ENCODE measurements around the gene PPP4R3B.
"Not testable (repeated sequence)": the region's sequence is repeated elsewhere in the genome, so short reads cannot be mapped to it uniquely, and the experiment has no call there.

PPP4R3B gene

GRCh38 chr2:55555977-55556376 lies 61.4 kb downstream of the PPP4R3B start:
- H3K27ac ChIP-seq (ENCODE audit: low read depth, low read length, severe bottlenecking), result no peak overlapping the region
- H3K9me3 ChIP-seq (ENCODE audit: control insufficient read depth, low read length), result peaks cover 2% of the 10 kb centered on the region
- peaks cover 59% of the 10 kb centered on the region for H3K36me3 ChIP-seq (ENCODE audit: control insufficient read depth, insufficient read depth, low read length)
- H3K4me3 ChIP-seq (ENCODE audit: extremely low read depth, insufficient read depth, low read length, poor library complexity, severe bottlenecking), result no peak overlapping the region
- H3K4me1 ChIP-seq (ENCODE audit: control insufficient read depth, insufficient read depth, low read length, poor library complexity, severe bottlenecking), result no peaks in the 10 kb centered on the region

GRCh38 chr2:55553321-55553720 lies 64.1 kb downstream of the PPP4R3B start:
- 100% methylated on average over 1 of the region's 3 CpGs; no CpG with 5 or more reads in 1 of the 2 experiments for WGBS, 2 experiments (ENCODE audit: insufficient coverage in 2 of 2)
- H3K27ac ChIP-seq (ENCODE audit: low read depth, low read length, severe bottlenecking), result no peak overlapping the region
- H3K36me3 ChIP-seq (ENCODE audit: control insufficient read depth, insufficient read depth, low read length), result peaks cover 45% of the 10 kb centered on the region

GRCh38 chr2:55550368-55551102 lies 66.9 kb downstream of the PPP4R3B start:
- Histone ChIP-seq H3K4me3 (ENCODE audit: extremely low read depth, insufficient read depth, low read length, poor library complexity, severe bottlenecking) (no peak overlapping the region), H3K36me3 (ENCODE audit: control insufficient read depth, insufficient read depth, low read length) (peaks cover 50% of the 10 kb centered on the region), H3K4me1 (ENCODE audit: control insufficient read depth, insufficient read depth, low read length, poor library complexity, severe bottlenecking) (no peaks in the 10 kb centered on the region), H3K27ac (ENCODE audit: low read depth, low read length, severe bottlenecking) (no peak overlapping the region), H3K9me3 (ENCODE audit: control insufficient read depth, low read length) (no peaks in the 10 kb centered on the region)
- 94 to 100% methylated on average over 1 to 2 of the region's 4 CpGs for WGBS, 2 experiments (ENCODE audit: insufficient coverage in 2 of 2)

More at GRCh38 chr2:55553321-55553720, 64.1 kb downstream of the PPP4R3B start:
- Histone ChIP-seq H3K9me3 (ENCODE audit: control insufficient read depth, low read length) (no peaks in the 10 kb centered on the region), H3K4me1 (ENCODE audit: control insufficient read depth, insufficient read depth, low read length, poor library complexity, severe bottlenecking) (no peaks in the 10 kb centered on the region), H3K4me3 (ENCODE audit: extremely low read depth, insufficient read depth, low read length, poor library complexity, severe bottlenecking) (no peak overlapping the region)

GRCh38 chr2:55547679-55548078 lies 69.7 kb downstream of the PPP4R3B start:
- WGBS, 2 experiments (ENCODE audit: insufficient coverage in 2 of 2), result 94 to 98% methylated on average over 4 to 8 of the region's 8 CpGs
- not testable (repeated sequence) for H3K4me3 ChIP-seq (ENCODE audit: extremely low read depth, insufficient read depth, low read length, poor library complexity, severe bottlenecking); H3K9me3 ChIP-seq (ENCODE audit: control insufficient read depth, low read length); H3K4me1 ChIP-seq (ENCODE audit: control insufficient read depth, insufficient read depth, low read length, poor library complexity, severe bottlenecking); H3K27ac ChIP-seq (ENCODE audit: low read depth, low read length, severe bottlenecking)
- H3K36me3 ChIP-seq (ENCODE audit: control insufficient read depth, insufficient read depth, low read length), result peaks cover 47% of the 10 kb centered on the region

- no peak overlapping the region for H3K4me3 ChIP-seq (ENCODE audit: extremely low read depth, insufficient read depth, low read length, poor library complexity, severe bottlenecking)
- no peaks in the 10 kb centered on the region for H3K9me3 ChIP-seq (ENCODE audit: control insufficient read depth, low read length)
- no peak overlapping the region for H3K27ac ChIP-seq (ENCODE audit: low read depth, low read length, severe bottlenecking)
- H3K4me1 ChIP-seq (ENCODE audit: control insufficient read depth, insufficient read depth, low read length, poor library complexity, severe bottlenecking), result no peaks in the 10 kb centered on the region
- 71% methylated on average over 1 of the region's 1 CpG; no CpG with 5 or more reads in 1 of the 2 experiments for WGBS, 2 experiments (ENCODE audit: insufficient coverage in 2 of 2)
- peaks cover 45% of the 10 kb centered on the region for H3K36me3 ChIP-seq (ENCODE audit: control insufficient read depth, insufficient read depth, low read length)
Measured at GRCh38 chr2:55547001-55547400, 70.4 kb downstream of the PPP4R3B start.

GRCh38 chr2:55530539-55531081 lies 86.8 kb downstream of the PPP4R3B start:
- 80 to 91% methylated on average over 1 to 3 of the region's 6 CpGs for WGBS, 2 experiments (ENCODE audit: insufficient coverage in 2 of 2)
- Histone ChIP-seq H3K9me3 (ENCODE audit: control insufficient read depth, low read length) (no peaks in the 10 kb centered on the region), H3K4me1 (ENCODE audit: control insufficient read depth, insufficient read depth, low read length, poor library complexity, severe bottlenecking) (no peaks in the 10 kb centered on the region), H3K27ac (ENCODE audit: low read depth, low read length, severe bottlenecking) (no peak overlapping the region), H3K36me3 (ENCODE audit: control insufficient read depth, insufficient read depth, low read length) (peaks cover 19% of the 10 kb centered on the region), H3K4me3 (ENCODE audit: extremely low read depth, insufficient read depth, low read length, poor library complexity, severe bottlenecking) (no peak overlapping the region)

- H3K27ac ChIP-seq (ENCODE audit: low read depth, low read length, severe bottlenecking), result no peak overlapping the region
- H3K9me3 ChIP-seq (ENCODE audit: control insufficient read depth, low read length), result no peaks in the 10 kb centered on the region
- peaks cover 24% of the 10 kb centered on the region for H3K36me3 ChIP-seq (ENCODE audit: control insufficient read depth, insufficient read depth, low read length)
- H3K4me3 ChIP-seq (ENCODE audit: extremely low read depth, insufficient read depth, low read length, poor library complexity, severe bottlenecking), result no peak overlapping the region
- WGBS, 2 experiments (ENCODE audit: insufficient coverage in 2 of 2), result 100% methylated on average over 1 of the region's 1 CpG; no CpG with 5 or more reads in 1 of the 2 experiments
- no peaks in the 10 kb centered on the region for H3K4me1 ChIP-seq (ENCODE audit: control insufficient read depth, insufficient read depth, low read length, poor library complexity, severe bottlenecking)
Measured at GRCh38 chr2:55526174-55526573, 91.2 kb downstream of the PPP4R3B start.

- Histone ChIP-seq H3K27ac (ENCODE audit: low read depth, low read length, severe bottlenecking) (no peak overlapping the region), H3K36me3 (ENCODE audit: control insufficient read depth, insufficient read depth, low read length) (peaks cover 22% of the 10 kb centered on the region), H3K4me1 (ENCODE audit: control insufficient read depth, insufficient read depth, low read length, poor library complexity, severe bottlenecking) (peaks cover 7% of the 10 kb centered on the region), H3K4me3 (ENCODE audit: extremely low read depth, insufficient read depth, low read length, poor library complexity, severe bottlenecking) (no peak overlapping the region), H3K9me3 (ENCODE audit: control insufficient read depth, low read length) (no peaks in the 10 kb centered on the region)
- 100% methylated on average over 3 of the region's 5 CpGs; no CpG with 5 or more reads in 1 of the 2 experiments for WGBS, 2 experiments (ENCODE audit: insufficient coverage in 2 of 2)
Measured at GRCh38 chr2:55524884-55525437, 92.5 kb downstream of the PPP4R3B start.

GRCh38 chr2:55519938-55520885 lies 97.2 kb downstream of the PPP4R3B start:
- Histone ChIP-seq H3K4me1 (ENCODE audit: control insufficient read depth, insufficient read depth, low read length, poor library complexity, severe bottlenecking) (peaks cover 7% of the 10 kb centered on the region), H3K27ac (ENCODE audit: low read depth, low read length, severe bottlenecking) (peak overlapping the region; percentile 43), H3K36me3 (ENCODE audit: control insufficient read depth, insufficient read depth, low read length) (peaks cover 11% of the 10 kb centered on the region), H3K4me3 (ENCODE audit: extremely low read depth, insufficient read depth, low read length, poor library complexity, severe bottlenecking) (peak overlapping the region; percentile 76), H3K9me3 (ENCODE audit: control insufficient read depth, low read length) (no peaks in the 10 kb centered on the region)
- 33 to 34% methylated on average over 19 to 25 of the region's 35 CpGs for WGBS, 2 experiments (ENCODE audit: insufficient coverage in 2 of 2)

- WGBS, 2 experiments (ENCODE audit: insufficient coverage in 2 of 2), result 44 to 45% methylated on average over 6 of the region's 9 CpGs
- H3K9me3 ChIP-seq (ENCODE audit: control insufficient read depth, low read length), result no peaks in the 10 kb centered on the region
- peaks cover 7% of the 10 kb centered on the region for H3K4me1 ChIP-seq (ENCODE audit: control insufficient read depth, insufficient read depth, low read length, poor library complexity, severe bottlenecking)
- no peaks in the 10 kb centered on the region for H3K36me3 ChIP-seq (ENCODE audit: control insufficient read depth, insufficient read depth, low read length)
- peak overlapping the region; percentile 38 for H3K27ac ChIP-seq (ENCODE audit: low read depth, low read length, severe bottlenecking)
- H3K4me3 ChIP-seq (ENCODE audit: extremely low read depth, insufficient read depth, low read length, poor library complexity, severe bottlenecking), result peak overlapping the region; percentile 76
Measured at GRCh38 chr2:55518841-55519165, 98.6 kb downstream of the PPP4R3B start.
